ENCODE data around the gene TNFRSF6B. TPM values are rescaled to one million over a fixed set of nuclear protein-coding genes. Genes with fewer than 3 reads are reported as not detected.
"Not testable (repeated sequence)": the region's sequence is repeated elsewhere in the genome, so short reads cannot be mapped to it uniquely, and the experiment has no call there.

TNFRSF6B gene
- total RNA-seq, 1 donor from 2014 or later = not detected

GRCh38 chr20:63661959-63662812 lies 34.3 kb upstream of the TNFRSF6B start:
- no peak for FAIRE-seq
- DNase-seq (ENCODE audit: low spot score in 2 of 2) = no peak

DNA sequence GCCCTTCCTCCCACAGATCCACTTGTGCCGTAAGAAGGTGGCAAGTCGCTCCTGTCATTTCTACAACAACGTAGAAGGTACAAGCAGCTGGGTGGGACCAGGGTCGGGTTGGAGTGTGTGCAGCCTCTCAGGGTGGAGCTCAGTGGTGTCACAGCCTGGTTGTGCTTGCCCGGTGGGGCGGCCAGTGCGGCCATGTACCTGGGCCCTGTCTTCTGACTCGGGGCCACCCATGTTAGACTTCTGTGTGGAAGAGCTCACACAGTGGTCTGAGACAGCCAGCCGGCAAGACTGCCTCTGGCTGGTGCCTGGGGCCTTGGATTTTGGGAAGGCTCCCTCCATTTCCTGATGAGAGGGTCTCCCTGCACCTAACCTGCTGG lies 33.7 kb upstream of the TNFRSF6B start:
- no peak for DNase-seq (ENCODE audit: low spot score in 2 of 2)
- no peak for FAIRE-seq

DNA sequence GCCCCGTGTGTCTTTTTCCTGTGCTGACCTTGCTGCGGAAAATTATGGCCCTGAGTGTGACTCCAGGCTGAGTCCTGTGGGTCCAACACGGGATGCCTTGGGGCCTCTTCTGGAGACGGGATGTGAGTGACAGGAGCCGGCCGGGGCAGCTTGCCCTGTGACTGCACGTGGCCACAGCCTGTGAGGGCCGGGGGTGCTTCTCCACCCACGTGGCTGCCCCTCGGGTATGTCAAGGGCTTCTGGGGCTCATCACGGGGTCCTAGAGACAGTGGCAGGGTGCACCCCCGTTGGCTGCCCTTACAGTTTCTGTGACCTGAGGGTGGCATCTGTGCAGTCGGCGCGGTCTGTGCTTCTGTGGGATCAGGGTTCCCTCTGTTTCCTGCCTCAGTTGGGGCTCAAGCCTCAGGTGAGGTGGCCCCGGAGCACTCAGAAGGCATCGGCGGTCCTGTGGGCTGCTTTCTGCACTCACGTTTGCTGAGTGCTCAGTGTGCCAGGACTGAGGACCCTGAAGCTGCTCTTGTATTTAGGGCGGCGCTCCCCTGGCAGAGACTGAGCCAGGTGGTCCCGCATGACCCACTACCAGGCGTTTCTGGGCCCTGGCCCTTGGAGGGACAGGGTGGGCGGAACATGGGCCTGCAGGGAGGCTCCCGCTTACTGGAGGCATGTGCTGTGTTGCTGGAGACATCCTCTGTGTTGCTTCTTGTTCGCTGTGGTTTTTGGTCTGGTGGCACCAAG lies 33.0 kb upstream of the TNFRSF6B start:
- FAIRE-seq (no peak), DNase-seq (ENCODE audit: low spot score in 2 of 2) (no peak)

DNA sequence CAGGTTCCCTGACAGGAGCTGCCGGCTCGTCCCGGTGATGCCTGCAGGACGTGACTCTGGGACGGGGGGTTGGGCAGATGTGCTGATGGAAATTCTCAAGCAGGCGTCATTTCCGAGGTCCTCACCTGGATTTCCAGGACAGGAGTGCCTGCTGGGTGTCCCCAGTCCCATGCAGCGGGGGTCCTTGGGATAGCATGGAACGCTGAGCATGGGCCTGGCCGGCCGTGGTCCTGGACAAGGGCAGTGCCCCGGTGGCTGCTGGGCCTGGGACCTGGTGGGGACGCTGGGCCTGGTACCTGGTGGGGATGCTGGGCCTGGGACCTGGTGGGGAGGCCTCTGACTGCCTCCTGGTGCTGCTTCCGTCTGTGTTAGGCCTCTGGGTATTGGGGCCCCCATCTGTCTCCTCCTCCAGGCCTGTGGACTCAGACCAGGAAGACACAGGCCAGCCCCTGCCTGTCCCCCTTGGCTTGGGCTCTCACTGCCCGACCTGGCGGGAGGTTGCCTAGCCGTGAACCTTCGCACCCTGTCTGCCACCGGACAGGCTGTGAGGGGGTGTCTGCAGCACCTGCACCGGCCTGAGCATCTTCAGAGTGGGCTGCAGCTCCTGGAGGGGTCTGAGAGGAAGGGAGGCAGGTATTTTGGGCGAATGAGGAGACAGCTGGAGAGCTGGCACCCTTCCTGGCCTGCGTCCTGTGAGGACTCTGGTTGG lies 32.2 kb upstream of the TNFRSF6B start:
- no peak for FAIRE-seq
- DNase-seq (ENCODE audit: low spot score in 2 of 2) = no peak

DNA sequence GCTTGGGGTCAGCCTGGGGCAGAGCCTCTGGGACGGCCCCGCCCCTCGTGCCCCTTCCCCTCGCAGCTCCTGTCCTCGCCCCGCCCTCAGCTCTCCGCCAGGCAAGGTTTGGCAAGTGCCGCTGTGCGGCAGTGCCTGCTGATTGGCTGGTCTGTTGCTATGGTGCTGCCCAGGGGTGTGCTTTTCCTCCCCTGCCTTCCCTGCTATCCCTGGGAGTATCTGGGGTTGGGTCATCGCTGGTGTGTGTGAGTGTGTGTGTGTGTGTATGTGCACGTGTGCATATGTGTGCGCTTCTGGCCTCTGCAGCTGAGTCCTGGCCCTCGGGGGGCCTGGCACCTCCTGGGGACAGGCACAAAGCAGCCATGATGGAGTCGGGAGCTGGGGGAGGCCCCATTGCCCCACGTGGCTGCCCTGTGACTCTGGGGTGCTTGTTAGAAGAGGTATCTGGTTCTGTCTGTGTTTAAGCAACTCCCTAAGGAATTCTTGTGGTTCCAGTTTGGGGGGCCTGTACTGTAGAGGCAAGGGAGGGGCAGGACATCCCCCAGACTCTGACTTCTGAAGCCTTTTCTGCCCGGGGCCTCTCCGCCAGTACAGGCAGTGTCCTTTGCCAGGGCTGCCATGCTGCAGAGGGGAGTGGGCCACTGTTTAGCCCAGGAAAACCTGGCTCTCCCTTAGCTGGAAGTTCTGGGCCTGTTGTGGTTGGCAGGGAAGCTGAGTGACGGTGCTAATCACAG lies 31.4 kb upstream of the TNFRSF6B start:
- peak in 1 of 2 donors; percentile 81 for DNase-seq (ENCODE audit: low spot score in 2 of 2)
- no peak for FAIRE-seq

DNA sequence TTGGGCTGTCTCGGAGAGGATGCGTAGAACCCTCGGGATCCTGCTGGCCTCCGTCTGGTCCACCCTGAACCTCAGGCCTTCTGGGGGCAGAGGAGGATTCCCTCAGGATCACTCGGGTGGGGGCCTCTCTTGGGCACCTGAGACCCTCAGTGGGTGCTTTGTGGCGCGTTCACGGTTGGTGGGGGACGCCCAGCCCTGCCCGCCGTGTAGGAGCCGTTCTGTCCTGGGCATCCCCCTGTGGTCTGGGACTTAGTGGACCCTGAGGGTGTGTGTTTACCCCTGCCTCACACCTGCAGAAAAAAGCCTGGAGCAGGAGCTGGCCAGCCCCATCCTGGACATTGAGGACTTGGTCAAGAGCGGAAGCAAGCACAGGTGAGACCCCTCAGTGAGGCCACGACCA lies 30.7 kb upstream of the TNFRSF6B start:
- no peak for DNase-seq (ENCODE audit: low spot score in 2 of 2)
- FAIRE-seq = no peak

- no peak for FAIRE-seq
- no peak for DNase-seq (ENCODE audit: low spot score in 2 of 2)
Measured at GRCh38 chr20:63667858-63668257, 28.6 kb upstream of the TNFRSF6B start.

GRCh38 chr20:63668351-63668750 lies 28.1 kb upstream of the TNFRSF6B start:
- DNase-seq (ENCODE audit: low spot score in 2 of 2) = no peak
- no peak for FAIRE-seq

DNA sequence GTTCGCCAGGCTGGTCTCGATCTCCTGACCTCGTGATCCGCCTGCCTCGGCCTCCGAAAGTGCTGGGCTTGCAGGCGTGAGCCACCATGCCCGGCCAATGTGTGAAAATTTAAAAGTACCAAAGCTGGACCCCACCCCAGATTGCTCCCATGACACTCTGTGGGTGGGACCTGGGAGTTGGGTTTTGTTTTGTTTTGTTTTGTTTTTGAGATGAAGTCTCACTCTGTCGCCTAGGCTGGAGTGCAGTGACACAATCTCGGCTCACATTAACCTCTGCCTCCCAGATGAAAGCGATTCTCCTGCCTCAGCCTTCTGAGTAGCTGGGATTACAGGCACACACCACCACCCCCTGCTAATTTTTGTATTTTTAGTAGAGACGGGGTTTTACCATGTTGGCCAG lies 24.8 kb upstream of the TNFRSF6B start:
- not testable (repeated sequence) for DNase-seq (ENCODE audit: low spot score in 2 of 2); FAIRE-seq

DNA sequence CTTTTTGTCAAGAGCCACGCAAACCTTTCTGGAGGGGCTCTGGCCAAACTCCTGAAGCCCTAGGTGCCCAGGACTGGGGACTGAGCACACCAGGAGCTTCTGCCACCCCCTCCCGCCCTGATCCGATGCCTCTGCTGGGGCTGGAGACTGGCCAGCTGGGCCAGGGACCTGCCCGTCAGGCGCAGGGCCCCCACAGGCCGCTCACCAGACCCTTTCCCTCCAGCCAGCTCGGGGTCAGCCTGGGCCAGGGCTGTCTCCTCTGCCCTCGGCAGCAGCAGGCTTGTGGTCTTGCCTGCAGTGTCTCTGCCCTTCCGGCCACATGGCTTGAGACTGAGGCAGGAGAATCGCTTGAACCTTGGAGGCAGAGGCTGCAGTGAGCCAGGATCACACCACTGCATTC lies 23.8 kb upstream of the TNFRSF6B start:
- DNase-seq (ENCODE audit: low spot score in 2 of 2) (no peak), FAIRE-seq (no peak)

DNA sequence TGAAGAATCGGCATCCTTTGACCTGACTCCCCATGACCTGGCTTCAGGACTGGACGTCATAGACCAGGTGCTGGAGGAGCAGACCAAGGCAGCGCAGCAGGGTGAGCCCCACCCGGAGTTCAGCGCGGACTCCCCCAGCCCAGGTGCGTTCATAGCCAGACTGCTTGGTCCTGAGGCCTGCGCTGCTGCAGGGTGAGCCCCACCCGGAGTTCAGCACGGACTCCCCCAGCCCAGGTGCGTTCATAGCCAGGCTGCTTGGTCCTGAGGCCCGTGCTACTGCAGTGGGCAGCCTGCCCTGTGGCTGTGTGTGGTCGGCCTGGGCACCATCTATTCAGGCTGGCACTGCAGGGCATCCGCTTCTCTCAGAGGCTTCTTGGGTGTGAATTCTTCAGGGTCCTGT lies 22.5 kb upstream of the TNFRSF6B start:
- FAIRE-seq (no peak), DNase-seq (ENCODE audit: low spot score in 2 of 2) (no peak)

GRCh38 chr20:63675681-63676368 lies 20.6 kb upstream of the TNFRSF6B start:
- DNase-seq (ENCODE audit: low spot score in 2 of 2) = no peak
- no peak for FAIRE-seq

GRCh38 chr20:63678071-63678470 lies 18.4 kb upstream of the TNFRSF6B start:
- DNase-seq (ENCODE audit: low spot score in 2 of 2) = no peak
- FAIRE-seq = no peak

DNA sequence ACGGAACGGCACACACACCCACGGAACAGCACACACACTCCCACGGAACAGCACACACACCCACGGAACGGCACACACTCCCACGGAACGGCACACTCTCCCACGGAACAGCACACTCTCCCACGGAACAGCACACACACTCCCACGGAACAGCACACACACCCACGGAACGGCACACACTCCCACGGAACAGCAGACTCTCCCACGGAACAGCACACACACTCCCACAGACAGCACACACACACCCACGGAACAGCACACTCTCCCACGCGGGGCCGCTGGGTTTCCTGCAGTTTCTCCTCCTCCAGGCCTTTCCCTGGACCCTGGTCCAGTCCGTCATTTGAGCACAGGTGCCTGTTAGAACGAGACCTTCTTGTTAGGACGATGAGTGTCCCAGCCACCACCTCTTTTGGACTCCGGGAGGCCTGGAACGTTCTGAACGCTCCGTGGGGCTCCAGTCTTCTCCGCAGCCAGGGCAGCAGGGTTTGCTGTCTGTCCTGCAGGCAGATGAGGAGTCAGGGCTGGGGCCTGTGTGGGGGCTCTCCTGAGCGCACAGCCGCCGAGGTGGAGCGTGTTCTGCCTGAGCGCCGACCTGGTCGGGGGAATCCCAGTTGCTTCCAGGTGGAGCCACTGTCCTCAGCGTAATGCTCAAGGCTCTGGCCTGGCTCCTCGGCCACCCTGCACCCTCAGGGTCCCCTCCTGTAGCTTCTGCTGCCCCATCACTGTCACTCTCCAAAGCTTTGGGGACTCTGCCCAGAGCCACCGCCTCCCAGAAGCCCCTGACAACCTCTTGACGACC lies 17.6 kb upstream of the TNFRSF6B start:
- FAIRE-seq (no peak), DNase-seq (ENCODE audit: low spot score in 2 of 2) (no peak)

DNA sequence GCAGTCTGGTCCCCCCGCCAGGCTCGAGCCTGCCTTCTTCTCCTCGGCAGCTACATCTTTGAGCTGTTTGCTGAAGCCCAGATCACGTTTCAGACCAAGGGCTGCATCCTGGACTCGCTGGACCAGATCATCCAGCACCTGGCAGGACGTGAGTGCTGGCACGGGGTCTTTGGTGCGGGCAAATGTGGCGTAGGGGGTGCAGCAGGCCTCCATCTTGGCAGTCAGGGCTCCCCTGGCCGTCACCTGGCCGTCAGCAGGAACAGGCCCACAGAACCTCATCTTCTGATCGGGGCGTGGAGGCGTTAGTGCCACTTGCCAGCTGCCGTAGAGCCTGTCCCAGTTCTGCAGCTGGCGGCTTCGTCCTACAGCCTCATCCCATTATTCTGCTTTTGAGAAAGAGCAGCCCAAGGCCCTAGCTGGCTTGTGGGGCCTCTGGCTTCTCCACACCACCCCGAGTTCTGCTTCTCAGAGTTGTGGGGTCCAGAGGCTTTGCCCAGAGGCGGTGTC lies 16.6 kb upstream of the TNFRSF6B start:
- FAIRE-seq (no peak), DNase-seq (ENCODE audit: low spot score in 2 of 2) (no peak)

DNA sequence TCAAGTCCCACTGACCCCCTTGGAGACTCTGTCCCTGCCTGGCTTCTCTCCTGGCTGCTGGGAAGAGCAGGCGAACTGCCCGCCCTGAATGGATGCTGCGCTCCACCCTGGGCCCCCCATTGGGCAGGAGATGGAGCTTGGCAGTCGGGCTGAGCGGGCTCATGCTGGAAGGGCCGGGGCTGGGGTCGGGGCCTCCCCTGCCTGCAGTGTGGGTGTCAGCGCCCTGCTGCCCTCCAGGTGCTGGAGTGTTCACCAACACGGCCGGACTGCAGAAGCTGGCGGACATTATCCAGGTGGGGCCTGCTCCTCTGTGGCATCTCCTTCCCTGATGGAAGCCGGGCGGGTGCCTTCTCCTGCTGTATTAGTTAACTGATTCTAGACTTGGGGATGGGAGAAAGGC lies 16.0 kb upstream of the TNFRSF6B start:
- DNase-seq (ENCODE audit: low spot score in 2 of 2) (no peak), FAIRE-seq (no peak)

GRCh38 chr20:63680857-63681608 lies 15.4 kb upstream of the TNFRSF6B start:
- FAIRE-seq = no peak
- DNase-seq (ENCODE audit: low spot score in 2 of 2) = no peak

DNA sequence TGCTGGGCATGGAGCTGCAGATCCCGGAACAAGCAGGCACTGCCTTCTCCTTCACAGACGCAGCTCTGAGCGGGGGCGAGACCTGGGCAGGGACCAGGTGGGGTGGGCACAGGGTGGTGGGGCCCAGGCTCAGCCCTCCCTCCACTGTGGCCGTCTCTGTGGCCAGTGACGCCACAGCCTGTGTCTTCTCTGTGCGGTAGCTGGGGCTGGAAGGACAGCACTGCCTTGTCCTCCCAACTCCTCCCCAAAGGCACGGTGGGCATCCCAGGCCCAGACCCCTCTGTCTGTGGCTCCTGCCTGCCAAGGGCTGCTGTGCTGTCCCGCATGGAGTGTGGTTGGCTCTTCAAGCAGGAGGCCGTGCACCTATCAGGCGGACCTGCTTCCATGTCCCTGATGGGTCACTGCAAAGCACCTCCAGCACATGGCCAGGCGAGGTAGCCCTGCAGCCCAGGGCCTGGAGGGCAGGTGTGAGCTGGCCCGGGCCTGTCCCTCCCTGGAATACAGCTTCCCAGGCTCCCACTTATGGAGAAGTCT lies 14.8 kb upstream of the TNFRSF6B start:
- no peak for FAIRE-seq
- DNase-seq (ENCODE audit: low spot score in 2 of 2) = no peak
